Lung (tissue), 12 donors: Measurements from ENCODE around the gene SLC10A7. TPM values are rescaled to one million over a fixed set of nuclear protein-coding genes. Genes with fewer than 3 reads are reported as not detected.

ENCODE experiments used
- ATAC-seq: fragments of 200-7000 bp; cut with Tn5 transposase; one replicate; pipeline ENCODE4 v1.9.1; 2020; ENCODE audit warnings: moderate number of reproducible peaks; ENCODE audit not compliant: insufficient read depth, low FRiP score
- DNase-seq, 3 donors: peaks; one replicate each; pipeline ENCODE4 v3.0.0-alpha.2; 2013 to 2017
- H3K27ac ChIP-seq, 2 donors: one replicate each; pipeline ENCODE4 v1.5.1; 2013; ENCODE audit warnings: mild to moderate bottlenecking in 2 of 2, moderate library complexity in 2 of 2, control low read depth in 1 of 2, inconsistent platforms in 1 of 2, low read depth in 1 of 2, low read length in 1 of 2
- H3K27me3 ChIP-seq, 3 donors: one replicate each; pipeline ENCODE4 v1.5.1; 2013; ENCODE audit warnings: low read length in 2 of 3; ENCODE audit not compliant: control insufficient read depth in 3 of 3, insufficient read depth in 3 of 3
- H3K36me3 ChIP-seq, 4 donors: one replicate each; pipeline ENCODE4 v1.5.1; 2013; ENCODE audit warnings: low read length in 4 of 4, mild to moderate bottlenecking in 1 of 4, moderate library complexity in 1 of 4; ENCODE audit not compliant: control insufficient read depth in 4 of 4, insufficient read depth in 4 of 4
- H3K4me1 ChIP-seq, 5 donors: one replicate each; pipeline ENCODE4 v1.5.1; 2013; ENCODE audit warnings: low read length in 5 of 5, mild to moderate bottlenecking in 2 of 5, moderate library complexity in 1 of 5; ENCODE audit not compliant: control insufficient read depth in 5 of 5, insufficient read depth in 5 of 5
- H3K4me3 ChIP-seq: one replicate; pipeline ENCODE4 v1.5.1; 2013; ENCODE audit warnings: mild to moderate bottlenecking, control low read depth, moderate library complexity
- H3K9ac ChIP-seq, 2 donors: one replicate each; pipeline ENCODE4 v1.5.1; 2013; ENCODE audit warnings: low read length in 2 of 2, control low read depth in 1 of 2; ENCODE audit not compliant: insufficient read depth in 1 of 2
- H3K9me3 ChIP-seq, 4 donors: one replicate each; pipeline ENCODE4 v1.5.1; 2013; ENCODE audit warnings: low read length in 3 of 4, mild to moderate bottlenecking in 1 of 4, moderate library complexity in 1 of 4; ENCODE audit not compliant: control insufficient read depth in 4 of 4, insufficient read depth in 3 of 4
- WGBS, 2 donors: extraction: QIAGEN DNeasy Blood & Tissue Kit; methylation state at CpG; one replicate each; pipeline ENCODE4 v1.1.7; 2013; 5-methylcytosine and 5-hydroxymethylcytosine counted together
- polyA plus RNA-seq, 2 donors: library from polyadenylated mRNA; stranded (reverse); fragments of 200-250 nt; gene quantifications; one replicate each; pipeline ENCODE4 v1.2.1, GENCODE V29; 2013
- total RNA-seq, 2 donors: library from RNA; depleted of rRNA in 1 of 2; stranded (reverse); fragments of >200 nt in 1 of 2; gene quantifications; one replicate each; pipeline ENCODE4 v1.2.1, GENCODE V29; 2014 to 2021
- TF ChIP-seq, protein P1 (sequence below): IDR thresholded peaks from 2 replicates; pipeline ENCODE4 v1.5.1; 2012; ENCODE audit warnings: mild to moderate bottlenecking; ENCODE audit errors: control extremely low read depth, extremely low read depth
- donor health status: control.
- donor health status: control.
- donor health status: Bipolar disorder and iron deficiency.
- donor health status: healthy.
- donor health status: DM: yes; HTN: yes; CAD: no.

Gene SLC10A7
- total and polyA plus RNA-seq, 4 donors = 3.2 to 33.4 (median 13.3) TPM

DNA sequence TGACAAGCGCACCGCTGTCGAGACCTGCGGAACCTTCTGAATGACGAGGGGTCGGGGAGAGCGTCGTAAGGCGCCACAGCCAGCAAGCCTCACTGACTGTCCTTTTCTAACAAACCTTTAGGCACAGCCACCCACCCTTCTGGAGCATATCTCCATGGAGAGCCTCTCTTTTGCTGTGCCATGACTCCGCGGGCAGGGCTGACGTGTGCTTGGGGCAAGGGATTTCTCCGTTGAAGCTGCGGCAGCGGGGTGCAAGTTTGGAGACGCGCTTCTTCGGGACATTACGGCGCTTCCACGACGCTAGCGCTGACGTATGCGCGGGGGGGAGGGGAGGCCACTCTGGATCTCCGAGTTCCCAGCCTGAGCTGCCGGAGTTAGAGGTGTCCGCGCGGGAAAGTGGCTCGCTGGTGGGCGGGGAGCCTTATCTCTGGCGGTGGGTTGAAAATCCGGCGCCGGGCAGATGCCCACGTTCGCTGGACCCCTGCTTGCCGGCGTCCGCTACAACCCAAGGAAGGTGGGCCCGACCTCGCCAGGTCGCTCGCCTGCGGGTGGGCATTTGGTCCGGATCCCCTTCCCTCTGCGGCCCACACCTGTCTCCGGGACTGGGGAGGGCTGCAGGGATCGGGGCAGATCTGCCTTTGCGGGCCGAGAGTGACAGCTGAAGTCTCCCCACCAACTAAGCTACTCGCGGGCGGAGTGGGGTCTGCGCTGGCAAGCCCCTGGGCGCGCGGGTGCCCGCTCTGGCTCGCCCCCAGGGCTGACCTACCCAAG is 543 bp upstream of the SLC10A7 start:
- Histone ChIP-seq H3K9me3 (no peaks in the 10 kb centered on the region), H3K27me3 (no peaks in the 10 kb centered on the region), H3K36me3 (no peaks in the 10 kb centered on the region), H3K4me3 (peak overlapping the region; percentile 78), H3K9ac (peak overlapping the region; percentile 96 to 97), H3K4me1 (peaks cover 3 to 22% (median 9%) of the 10 kb centered on the region in 5 donors), H3K27ac (peak overlapping the region; percentile 86 to 91)
- peak; percentile 97 for ATAC-seq
- DNase-seq = peak; percentile 92 to 94 (median 93)
- TF ChIP-seq, protein P1, sequence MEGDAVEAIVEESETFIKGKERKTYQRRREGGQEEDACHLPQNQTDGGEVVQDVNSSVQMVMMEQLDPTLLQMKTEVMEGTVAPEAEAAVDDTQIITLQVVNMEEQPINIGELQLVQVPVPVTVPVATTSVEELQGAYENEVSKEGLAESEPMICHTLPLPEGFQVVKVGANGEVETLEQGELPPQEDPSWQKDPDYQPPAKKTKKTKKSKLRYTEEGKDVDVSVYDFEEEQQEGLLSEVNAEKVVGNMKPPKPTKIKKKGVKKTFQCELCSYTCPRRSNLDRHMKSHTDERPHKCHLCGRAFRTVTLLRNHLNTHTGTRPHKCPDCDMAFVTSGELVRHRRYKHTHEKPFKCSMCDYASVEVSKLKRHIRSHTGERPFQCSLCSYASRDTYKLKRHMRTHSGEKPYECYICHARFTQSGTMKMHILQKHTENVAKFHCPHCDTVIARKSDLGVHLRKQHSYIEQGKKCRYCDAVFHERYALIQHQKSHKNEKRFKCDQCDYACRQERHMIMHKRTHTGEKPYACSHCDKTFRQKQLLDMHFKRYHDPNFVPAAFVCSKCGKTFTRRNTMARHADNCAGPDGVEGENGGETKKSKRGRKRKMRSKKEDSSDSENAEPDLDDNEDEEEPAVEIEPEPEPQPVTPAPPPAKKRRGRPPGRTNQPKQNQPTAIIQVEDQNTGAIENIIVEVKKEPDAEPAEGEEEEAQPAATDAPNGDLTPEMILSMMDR = no peak
- 0% methylated on average over 62 of the region's 62 CpGs for WGBS, 2 donors

DNA sequence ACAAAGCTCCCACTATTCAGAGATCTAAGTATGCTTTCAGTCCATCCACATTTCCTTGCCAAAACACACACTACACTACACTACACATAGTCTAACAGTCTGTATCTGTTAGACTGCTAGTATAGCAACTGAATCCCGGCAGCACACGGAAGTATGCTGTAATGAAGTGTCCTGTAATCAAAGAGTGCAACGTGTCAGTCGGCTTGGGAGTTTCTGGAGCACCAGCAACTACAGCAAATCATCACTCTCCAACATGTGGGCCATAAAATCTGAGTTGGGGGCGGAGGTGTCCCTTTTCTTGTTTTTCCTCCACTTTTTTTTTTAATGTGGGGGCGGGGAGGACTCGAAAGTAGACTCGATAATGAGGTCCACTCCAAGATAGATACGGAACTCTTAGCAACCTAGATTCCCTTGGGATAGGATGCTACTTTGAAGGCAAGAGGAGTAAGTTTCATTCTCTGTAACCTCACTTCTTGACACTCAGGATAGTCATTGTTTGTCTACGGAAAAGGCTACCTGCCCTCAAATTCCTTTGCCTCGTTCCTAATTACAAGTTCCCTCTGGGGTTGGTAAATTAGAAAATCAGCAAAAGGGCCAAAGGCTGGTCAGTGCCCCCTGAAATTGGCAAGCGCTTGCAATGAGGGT is 722 bp downstream of the SLC10A7 start:
- Histone ChIP-seq H3K27ac (peak overlapping the region; percentile 58 to 86), H3K36me3 (peaks cover 0 to 3% (median 1%) of the 10 kb centered on the region in 4 donors), H3K4me3 (peak overlapping the region; percentile 78), H3K27me3 (no peaks in the 10 kb centered on the region), H3K9ac (peak overlapping the region; percentile 96 to 97), H3K4me1 (peaks cover 3 to 22% (median 9%) of the 10 kb centered on the region in 5 donors), H3K9me3 (no peaks in the 10 kb centered on the region)
- WGBS, 2 donors = 0% methylated on average over 12 of the region's 12 CpGs
- DNase-seq = peak; percentile 67 to 86 (median 85)
- TF ChIP-seq, protein P1 = no peak
- peak; percentile 44 for ATAC-seq

DNA sequence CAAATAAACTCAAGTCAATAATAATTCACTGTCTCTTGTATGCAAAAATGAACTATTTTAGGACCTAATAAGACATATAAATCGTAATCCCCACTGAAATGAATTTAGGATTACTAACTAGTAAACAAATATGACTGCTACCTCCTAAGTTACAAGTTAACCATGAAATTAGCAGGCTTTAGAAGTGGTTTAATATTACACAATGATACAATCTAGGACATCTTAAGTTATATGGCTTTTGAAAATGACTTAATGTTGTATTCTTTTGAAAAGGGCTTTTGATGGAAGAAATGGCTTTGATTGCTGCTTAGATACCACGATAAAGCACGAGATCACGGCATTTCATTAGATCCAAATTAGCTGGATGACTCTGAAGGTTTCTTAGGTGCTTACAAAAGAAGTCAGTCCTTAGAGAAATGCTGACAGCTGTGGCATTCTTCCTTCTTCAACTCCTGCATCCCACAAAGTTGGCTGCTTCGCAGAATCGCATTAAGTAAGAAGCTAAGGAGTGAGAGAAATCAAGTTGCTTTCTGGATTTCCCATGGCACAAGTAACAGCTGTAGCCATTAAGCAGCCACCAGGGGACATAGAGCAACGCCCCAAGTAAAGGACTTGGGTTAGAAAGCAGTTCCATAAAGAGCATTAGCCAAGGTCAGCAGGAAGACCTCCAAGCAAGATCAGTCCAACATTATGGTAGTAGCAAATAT is 6.9 kb downstream of the SLC10A7 start:
- Histone ChIP-seq H3K27ac (no peak overlapping the region), H3K36me3 (peaks cover 0 to 11% (median 6%) of the 10 kb centered on the region in 4 donors), H3K9me3 (no peaks in the 10 kb centered on the region), H3K9ac (no peak overlapping the region), H3K27me3 (no peaks in the 10 kb centered on the region), H3K4me1 (peaks cover 0 to 9% (median 1%) of the 10 kb centered on the region in 5 donors), H3K4me3 (no peak overlapping the region)
- 93% methylated on average over 7 of the region's 7 CpGs for WGBS, 2 donors
- DNase-seq = no peak
- no peak for ATAC-seq
- TF ChIP-seq, protein P1 = no peak
